Ecto neural progenitor cell (in vitro differentiated cells): Measurements from ENCODE around the gene ZNF385A.

Source experiments
- DNase-seq: peaks from one replicate; pipeline ENCODE4 v3.0.0-alpha.2; 2018; ENCODE audit warnings: low spot score

ZNF385A gene

DNA sequence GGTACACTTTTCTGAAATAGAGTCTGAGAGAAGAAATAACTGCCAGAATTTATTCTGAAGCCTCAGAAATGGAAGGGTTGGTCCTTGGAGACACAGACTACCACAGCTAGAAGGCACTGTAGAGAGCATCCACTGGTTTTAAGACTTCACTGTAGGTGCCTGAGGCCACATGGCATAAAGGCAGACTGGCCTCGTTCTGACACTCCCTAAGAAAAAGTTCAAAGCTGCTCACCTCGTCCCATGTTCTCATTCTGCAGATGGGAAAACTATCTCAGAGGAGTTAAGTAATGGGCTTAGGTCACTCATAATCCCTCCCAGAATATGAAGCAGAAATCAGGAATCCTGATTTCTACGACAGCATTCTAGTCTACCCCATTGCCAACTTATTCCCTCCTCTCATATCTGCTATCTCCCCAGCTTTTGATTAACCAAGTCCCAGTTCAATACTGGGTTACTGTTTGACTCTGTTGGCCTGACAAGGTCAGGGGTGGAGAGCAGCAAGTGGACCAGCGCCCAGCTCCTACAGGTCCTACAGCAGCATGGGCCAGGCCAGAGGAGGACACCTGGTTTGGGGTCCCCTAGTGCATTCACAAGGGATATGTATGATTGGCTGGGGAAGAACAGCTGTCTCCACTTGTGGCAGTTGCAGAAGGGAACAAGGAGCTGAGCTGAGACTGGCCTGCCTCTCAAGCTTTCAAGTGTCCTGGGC, 30.8 kb upstream of the ZNF385A start:
- no peak for DNase-seq

DNA sequence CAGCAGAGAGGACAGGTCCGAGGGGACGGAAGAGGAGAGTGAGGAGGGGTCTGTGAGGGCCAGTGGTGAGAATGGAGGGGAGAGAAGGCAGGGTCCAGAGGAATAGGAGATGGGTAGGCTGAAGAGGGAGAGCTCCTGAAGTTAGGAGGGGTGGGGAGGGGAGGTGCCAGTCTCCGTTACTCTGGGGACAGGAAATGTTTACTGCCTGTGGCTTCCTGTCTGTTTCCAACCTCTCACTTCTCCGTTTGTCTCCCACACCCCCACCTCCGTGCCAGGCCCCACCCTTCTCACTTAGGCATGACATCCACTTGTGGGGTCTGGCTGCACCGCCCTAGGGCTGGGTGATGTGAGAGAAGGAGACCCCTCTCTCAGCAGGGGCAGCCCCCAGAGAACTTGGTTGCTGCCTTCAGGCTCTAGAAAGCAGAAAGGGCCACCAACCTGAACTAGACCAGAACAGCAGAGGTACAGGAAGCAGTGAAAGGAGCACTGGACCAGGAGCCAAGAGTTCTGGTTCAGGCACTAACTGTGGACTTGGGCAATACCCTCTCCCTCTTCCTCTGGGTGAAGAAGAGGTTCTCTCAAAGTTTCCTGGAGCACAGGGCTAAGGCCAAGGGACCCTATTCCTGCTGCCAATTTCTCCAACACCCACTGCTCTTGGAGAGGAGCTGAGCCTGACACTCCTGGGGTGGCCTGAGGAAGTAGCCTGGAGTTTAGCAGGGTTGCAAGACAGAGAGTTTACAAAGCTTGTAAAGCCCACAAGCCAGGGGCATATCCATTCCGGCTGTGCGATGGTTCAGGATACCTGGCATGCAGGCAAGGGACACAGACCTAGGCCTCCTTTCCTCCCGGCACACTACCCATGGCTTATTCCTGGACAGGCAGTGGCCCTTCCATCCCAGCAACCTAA, 29.0 kb upstream of the ZNF385A start:
- DNase-seq, result peak; percentile 45

DNA sequence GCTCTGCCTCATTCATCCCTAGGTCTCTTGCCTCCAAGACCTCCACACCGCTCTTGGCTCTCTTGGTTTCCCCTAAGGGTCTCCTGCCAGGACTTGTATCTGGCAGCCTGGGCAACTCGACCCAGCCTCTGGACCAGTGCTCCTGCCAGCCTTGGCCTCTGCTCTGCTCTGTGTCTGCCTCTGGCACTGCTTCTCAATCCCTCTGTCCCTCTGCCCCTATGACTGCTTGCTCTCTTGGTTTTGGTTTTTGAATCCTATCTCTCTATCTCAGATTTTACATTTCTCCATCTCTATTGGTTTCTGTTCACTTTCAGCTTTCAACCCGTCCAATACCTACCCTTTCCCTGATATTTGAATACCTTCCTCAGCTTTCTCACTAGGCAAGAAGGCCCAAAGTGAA, 28.3 kb upstream of the ZNF385A start:
- no peak for DNase-seq

DNA sequence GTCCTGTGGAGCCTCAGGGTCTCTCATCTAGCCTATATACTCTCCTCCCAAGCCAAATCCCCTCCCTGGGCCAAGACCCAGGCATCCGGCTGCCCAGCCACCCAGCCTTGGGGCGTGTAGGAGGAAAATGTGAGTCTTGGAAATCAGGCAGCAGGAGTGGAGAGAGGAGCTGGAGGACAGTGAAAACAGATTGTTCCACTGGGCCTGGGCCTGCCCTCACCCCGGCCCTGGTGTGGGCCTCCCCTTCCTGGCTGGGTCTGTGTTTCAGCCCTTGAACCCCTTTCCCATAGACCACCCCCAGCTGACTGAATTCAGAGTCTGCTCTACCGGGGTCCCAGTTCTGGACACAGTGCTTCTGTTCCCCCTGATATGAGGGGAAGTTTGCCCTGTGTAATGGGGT, 27.8 kb upstream of the ZNF385A start:
- DNase-seq, result no peak

GRCh38 chr12:54411391-54412241, 27.1 kb upstream of the ZNF385A start:
- DNase-seq, result no peak

DNA sequence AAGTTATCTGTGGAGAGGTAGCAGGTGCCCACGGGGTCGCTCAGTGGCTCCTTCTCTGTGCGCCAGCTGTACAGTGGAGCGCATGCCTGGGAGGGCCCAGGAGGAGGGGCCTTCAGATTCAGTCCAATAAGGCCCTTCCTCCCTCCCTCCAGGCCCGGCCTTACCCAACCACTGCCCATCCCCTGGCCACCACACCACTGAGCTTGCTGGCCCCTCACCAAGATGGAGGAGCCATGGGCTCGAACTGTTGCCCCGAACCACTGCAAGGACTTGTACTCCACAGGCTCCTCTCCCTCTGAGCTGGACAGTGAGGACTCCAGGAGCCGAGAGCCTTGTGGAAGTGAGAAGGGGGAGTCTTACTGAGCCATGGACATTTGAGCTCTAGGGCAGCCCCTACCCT, 24.7 kb upstream of the ZNF385A start:
- DNase-seq, result no peak

GRCh38 chr12:54407183-54407905, 22.8 kb upstream of the ZNF385A start:
- no peak for DNase-seq

DNA sequence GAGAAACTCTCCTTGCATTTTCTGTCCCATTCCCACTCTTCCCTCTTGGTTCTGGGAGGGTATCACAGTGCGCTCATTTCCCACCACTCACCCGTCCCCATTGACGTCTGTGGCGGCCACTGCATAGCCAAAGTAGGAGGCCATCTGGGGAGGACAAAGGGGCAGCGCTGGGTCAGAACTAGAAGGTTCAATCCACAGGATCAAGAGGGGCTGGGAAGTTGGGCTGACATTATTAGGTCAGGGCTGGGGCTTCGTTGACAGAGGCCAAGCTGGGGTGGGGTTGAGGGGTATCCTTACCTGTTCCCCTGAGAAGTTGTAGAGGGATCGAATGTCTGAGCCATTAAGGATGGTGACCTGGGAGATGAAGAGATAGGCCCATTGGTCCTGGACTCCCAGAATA, 21.0 kb upstream of the ZNF385A start:
- no peak for DNase-seq

- peak; percentile 44 for DNase-seq
Measured at GRCh38 chr12:54405106-54405505, 20.6 kb upstream of the ZNF385A start.

DNA sequence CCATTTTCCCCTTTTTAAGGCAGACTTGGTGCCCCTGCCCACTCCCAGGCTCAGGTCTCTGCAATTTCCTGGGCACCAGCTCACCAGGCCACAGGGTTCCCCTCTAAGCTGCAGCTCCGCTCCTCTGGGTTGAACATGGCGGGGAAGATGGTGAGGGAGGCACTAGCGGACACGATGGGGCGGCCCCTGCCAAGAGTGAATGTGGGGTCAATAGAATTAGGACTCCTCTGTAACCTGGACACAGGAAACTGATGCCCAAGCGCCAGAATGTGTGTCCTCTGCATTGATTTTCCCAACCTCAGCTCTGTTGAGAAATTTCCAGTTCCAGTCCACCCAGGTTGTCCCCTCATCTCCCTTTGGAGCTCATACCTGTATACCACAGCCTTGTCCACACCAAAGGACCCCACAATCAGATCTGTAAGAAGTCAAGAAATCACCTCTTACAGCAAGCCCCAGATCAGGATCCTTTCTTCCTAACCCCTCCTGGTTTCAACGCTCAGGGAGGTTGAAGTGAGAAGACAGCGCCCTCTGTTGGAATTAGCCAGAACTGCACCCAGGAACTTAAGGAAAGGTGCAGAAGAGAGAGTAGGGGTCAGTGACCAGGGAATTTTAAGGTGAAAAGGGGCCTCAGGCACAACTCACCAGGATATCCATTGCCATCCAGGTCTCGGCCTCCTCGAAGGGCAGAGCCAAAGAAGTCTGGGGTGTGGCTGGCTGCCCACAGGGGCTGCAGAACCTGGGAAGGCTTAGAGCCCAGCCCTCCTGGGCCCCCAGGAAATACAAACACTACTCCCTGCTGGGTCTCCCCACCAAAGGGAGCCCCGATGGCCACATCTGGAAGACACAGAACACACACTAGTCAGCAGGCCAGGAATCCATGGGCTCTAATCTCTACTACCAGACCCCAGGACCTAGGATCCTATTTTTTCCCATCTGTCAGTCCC, 19.8 kb upstream of the ZNF385A start:
- peak; percentile 83 for DNase-seq

DNA sequence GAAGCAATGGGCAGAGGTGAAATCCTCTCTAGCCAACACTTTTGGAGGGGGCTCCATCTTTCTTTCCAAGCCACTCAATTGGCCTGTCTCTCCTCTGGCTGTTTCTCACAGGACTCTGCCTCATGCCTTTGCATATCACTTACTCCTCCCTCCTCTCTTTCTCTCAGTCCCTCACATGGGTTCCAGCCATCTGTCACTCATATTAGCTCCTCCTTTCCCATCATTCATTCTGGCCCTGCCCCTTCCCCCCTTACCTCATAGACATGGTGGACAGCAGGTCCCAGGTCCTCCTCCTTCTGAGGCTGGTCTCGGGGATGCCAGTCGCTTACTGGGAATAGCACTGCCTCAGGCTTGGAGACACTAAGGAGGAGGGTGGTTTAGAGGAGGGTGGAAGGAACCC, 16.6 kb upstream of the ZNF385A start:
- no peak for DNase-seq

DNA sequence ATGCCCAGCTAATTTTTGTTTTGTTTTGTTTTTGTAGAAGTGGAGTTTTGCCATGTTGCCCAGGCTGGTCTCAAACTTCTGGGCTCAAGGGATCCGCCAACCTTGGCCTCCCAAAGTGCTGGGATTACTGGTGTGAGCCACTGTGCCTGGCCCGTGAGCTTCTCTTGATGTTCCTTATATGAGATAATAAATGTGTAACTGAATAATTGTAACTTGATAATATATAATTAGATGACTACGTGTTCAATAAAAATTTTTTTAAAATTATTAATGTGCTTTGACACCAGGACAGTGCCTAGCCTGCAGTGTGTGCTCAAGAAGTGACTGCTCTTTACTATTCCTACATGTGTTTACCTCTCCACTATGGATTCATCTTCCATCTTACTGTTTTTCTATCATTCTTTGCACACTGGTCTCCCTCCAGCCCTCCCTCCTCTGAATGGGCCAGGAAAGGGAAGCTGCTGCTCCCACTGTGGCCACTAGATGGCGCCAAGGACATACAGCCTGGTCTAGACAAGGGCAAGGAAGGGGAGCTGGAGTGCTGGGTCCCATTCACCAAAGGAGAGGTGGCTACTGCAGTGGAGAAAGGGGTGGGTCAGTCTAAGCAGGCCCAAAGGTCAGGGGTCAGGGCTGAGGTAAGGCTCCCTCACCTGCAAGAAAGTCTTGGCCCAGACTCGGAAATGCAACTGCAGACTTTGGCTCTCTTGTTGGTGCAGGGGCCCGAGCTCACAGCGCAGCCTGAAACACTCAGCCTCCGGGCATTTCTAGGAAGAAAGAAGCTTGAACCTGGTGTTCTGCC, 14.7 kb upstream of the ZNF385A start:
- peak; percentile 95 for DNase-seq

DNA sequence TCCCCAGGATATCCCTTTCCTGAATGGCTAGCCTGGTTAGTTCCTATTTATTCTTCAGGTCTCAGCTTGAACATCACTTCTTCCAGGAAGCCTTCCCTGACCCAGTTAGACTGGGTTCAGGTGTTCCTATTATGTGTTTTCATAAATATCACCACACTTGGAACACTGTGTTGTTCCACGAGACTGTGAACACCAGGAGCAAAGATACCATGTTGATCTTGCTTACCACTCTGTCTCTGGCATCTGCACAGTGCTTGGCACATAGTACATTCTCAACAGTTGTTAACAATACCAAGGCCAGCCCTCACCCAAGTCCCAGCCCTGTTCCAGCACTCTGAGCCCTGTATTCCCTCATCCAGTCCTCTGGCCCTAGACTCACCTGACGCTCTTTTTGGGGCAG, 13.7 kb upstream of the ZNF385A start:
- DNase-seq, result no peak

- no peak for DNase-seq
Measured at GRCh38 chr12:54397157-54397556, 12.6 kb upstream of the ZNF385A start.

- DNase-seq, result no peak
Measured at GRCh38 chr12:54395545-54395944, 11.0 kb upstream of the ZNF385A start.

DNA sequence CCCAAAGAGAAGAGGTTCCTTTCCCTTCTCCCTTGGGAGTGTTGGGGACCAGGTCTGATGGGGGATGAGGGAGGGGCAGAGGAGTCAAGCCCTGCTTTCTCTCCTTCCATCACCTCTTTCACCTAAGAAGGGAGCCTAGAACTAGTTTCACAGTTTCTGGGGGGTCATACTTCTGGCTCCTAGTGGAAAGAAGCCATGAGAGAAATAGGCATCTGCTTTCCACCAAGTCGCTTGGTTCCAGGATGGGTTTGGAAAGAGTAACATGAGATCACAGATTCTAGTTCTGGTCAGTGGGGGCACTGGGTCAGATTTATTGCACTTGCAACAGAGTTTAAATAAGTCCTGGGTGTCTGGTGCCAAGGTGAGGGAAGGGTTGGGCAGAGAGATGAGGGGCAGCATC, 10.5 kb upstream of the ZNF385A start:
- DNase-seq, result no peak

- DNase-seq, result peak; percentile 76
Measured at GRCh38 chr12:54394281-54394719, 9.8 kb upstream of the ZNF385A start.

DNA sequence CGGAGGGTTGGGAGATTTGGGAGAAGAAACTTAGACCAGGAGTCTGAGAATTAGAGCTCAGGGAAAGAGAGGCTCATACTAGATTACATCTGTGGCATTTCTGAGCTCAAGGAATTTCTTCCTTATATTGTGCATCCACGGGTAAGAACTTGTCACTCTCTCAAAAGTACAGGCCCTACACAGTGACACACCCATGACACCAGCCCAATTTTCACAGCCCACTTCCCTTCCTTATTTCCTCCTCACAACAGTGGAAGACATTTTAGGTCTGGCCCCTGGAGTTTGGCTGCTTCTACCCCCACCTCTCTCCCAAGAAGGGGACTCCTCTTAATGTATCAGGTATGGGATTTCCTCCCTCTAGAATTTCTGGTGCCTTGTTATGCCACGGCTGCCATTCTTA, 9.2 kb upstream of the ZNF385A start:
- DNase-seq, result no peak

DNA sequence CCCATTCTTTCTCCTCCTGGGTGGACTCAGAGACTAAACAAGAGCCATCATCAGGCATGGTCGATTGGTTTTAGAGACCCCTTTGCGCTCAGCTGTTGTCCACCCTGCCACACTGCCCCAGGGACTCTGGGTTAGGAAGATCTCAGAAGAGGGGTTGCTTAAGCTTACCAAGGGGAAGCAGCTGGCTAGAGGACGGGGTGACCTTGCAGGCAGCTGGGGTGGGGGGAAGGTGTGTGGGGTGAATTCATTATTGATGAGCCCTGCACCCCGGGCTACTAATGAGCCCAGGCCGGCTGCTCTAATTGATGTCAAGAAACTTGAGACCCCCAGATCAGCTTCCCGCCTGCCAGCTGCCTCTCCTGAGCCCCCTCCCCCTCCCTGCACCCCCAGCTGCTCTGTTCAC, 8.7 kb upstream of the ZNF385A start:
- DNase-seq, result no peak
